Measurements from ENCODE around the gene DUOXA1. TPM values are rescaled to one million over a fixed set of nuclear protein-coding genes. Genes with fewer than 3 reads are reported as not detected.

DUOXA1 gene, protein sequence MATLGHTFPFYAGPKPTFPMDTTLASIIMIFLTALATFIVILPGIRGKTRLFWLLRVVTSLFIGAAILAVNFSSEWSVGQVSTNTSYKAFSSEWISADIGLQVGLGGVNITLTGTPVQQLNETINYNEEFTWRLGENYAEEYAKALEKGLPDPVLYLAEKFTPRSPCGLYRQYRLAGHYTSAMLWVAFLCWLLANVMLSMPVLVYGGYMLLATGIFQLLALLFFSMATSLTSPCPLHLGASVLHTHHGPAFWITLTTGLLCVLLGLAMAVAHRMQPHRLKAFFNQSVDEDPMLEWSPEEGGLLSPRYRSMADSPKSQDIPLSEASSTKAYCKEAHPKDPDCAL
- total RNA-seq (ENCODE audit: unreplicated experiment) = not detected
- long read RNA-seq = 0 reads

- Mint-ChIP-seq H3K4me3 (ENCODE audit: unreplicated experiment) (peak within 1 kb of the TSS; percentile 44), H3K27ac (ENCODE audit: unreplicated experiment) (no peak within 1 kb of the TSS), H3K27me3 (ENCODE audit: unreplicated experiment) (peaks cover 33% of the 10 kb centered on the region), H3K4me1 (ENCODE audit: low read depth, unreplicated experiment) (peaks cover 1% of the 10 kb centered on the region), H3K9me3 (ENCODE audit: unreplicated experiment) (peaks cover 4% of the 10 kb centered on the region), H3K36me3 (ENCODE audit: unreplicated experiment) (no peaks in the 10 kb centered on the region)
- DNase-seq = no peak
- TF ChIP-seq, protein P1, sequence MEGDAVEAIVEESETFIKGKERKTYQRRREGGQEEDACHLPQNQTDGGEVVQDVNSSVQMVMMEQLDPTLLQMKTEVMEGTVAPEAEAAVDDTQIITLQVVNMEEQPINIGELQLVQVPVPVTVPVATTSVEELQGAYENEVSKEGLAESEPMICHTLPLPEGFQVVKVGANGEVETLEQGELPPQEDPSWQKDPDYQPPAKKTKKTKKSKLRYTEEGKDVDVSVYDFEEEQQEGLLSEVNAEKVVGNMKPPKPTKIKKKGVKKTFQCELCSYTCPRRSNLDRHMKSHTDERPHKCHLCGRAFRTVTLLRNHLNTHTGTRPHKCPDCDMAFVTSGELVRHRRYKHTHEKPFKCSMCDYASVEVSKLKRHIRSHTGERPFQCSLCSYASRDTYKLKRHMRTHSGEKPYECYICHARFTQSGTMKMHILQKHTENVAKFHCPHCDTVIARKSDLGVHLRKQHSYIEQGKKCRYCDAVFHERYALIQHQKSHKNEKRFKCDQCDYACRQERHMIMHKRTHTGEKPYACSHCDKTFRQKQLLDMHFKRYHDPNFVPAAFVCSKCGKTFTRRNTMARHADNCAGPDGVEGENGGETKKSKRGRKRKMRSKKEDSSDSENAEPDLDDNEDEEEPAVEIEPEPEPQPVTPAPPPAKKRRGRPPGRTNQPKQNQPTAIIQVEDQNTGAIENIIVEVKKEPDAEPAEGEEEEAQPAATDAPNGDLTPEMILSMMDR (IDR thresholded peaks at IDR 0.05; ENCODE audit: partially characterized antibody, unreplicated experiment) = no peak
Measured at GRCh38 chr15:45129651-45130129, at the start of gene DUOXA1, which contains the start of gene DUOX1. DUOXA1 (minus strand) TSS chr15:45129879; CDS start chr15:45123014, 6,865 bp downstream. DUOX1 (plus strand) TSS chr15:45129994; CDS start chr15:45131967, 1,973 bp downstream.

GRCh38 chr15:45177285-45177684, 47.6 kb upstream of the DUOXA1 start:
- TF ChIP-seq, protein P1 (IDR thresholded peaks at IDR 0.05; ENCODE audit: partially characterized antibody, unreplicated experiment) = no peak
- Mint-ChIP-seq H3K27ac (ENCODE audit: unreplicated experiment) (no peak overlapping the region), H3K27me3 (ENCODE audit: unreplicated experiment) (peaks cover 27% of the 10 kb centered on the region), H3K4me3 (ENCODE audit: unreplicated experiment) (peak overlapping the region; percentile 21), H3K9me3 (ENCODE audit: unreplicated experiment) (peaks cover 30% of the 10 kb centered on the region), H3K4me1 (ENCODE audit: low read depth, unreplicated experiment) (peaks cover 71% of the 10 kb centered on the region), H3K36me3 (ENCODE audit: unreplicated experiment) (peaks cover 34% of the 10 kb centered on the region)
- no peak for DNase-seq

DNA sequence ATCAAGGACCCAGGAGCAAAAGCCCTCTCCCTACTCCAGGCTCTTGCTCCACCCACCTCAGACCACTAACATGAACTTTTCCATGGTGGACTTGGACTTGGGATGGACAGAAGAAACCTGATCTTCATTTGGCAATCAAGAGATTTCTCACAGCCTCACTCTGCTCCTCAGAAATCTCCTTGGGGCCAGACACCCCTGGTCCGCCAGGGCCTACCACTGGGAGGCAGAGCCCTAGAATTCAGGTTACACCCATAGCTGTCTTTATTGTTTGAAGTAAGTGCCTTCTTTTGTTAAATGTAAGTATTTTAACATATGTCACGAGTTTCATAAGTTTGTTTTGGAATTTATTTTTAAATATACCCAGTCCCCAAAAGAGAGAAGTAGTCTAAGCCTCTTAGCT, 44.9 kb upstream of the DUOXA1 start:
- peak; percentile 4 for DNase-seq
- peak overlapping the region; percentile 87 for H3K27ac Mint-ChIP-seq (ENCODE audit: unreplicated experiment)
- TF ChIP-seq, protein P1 (IDR thresholded peaks at IDR 0.05; ENCODE audit: partially characterized antibody, unreplicated experiment) = no peak
- H3K4me3 Mint-ChIP-seq (ENCODE audit: unreplicated experiment) = peak overlapping the region; percentile 59
- H3K36me3 Mint-ChIP-seq (ENCODE audit: unreplicated experiment) = peaks cover 24% of the 10 kb centered on the region
- H3K9me3 Mint-ChIP-seq (ENCODE audit: unreplicated experiment) = peaks cover 29% of the 10 kb centered on the region
- H3K27me3 Mint-ChIP-seq (ENCODE audit: unreplicated experiment) = peaks cover 25% of the 10 kb centered on the region
- peaks cover 75% of the 10 kb centered on the region for H3K4me1 Mint-ChIP-seq (ENCODE audit: low read depth, unreplicated experiment)

GRCh38 chr15:45174069-45174468, 44.4 kb upstream of the DUOXA1 start:
- TF ChIP-seq, protein P1 (IDR thresholded peaks at IDR 0.05; ENCODE audit: partially characterized antibody, unreplicated experiment) = no peak
- Mint-ChIP-seq H3K27me3 (ENCODE audit: unreplicated experiment) (peaks cover 28% of the 10 kb centered on the region), H3K9me3 (ENCODE audit: unreplicated experiment) (peaks cover 31% of the 10 kb centered on the region), H3K4me3 (ENCODE audit: unreplicated experiment) (peak overlapping the region; percentile 49), H3K27ac (ENCODE audit: unreplicated experiment) (peak overlapping the region; percentile 88), H3K4me1 (ENCODE audit: low read depth, unreplicated experiment) (peaks cover 77% of the 10 kb centered on the region), H3K36me3 (ENCODE audit: unreplicated experiment) (peaks cover 24% of the 10 kb centered on the region)
- peak; percentile 27 for DNase-seq

GRCh38 chr15:45171912-45172311, 42.2 kb upstream of the DUOXA1 start:
- Mint-ChIP-seq H3K4me3 (ENCODE audit: unreplicated experiment) (no peak overlapping the region), H3K27ac (ENCODE audit: unreplicated experiment) (peak overlapping the region; percentile 85), H3K36me3 (ENCODE audit: unreplicated experiment) (peaks cover 15% of the 10 kb centered on the region), H3K4me1 (ENCODE audit: low read depth, unreplicated experiment) (peaks cover 76% of the 10 kb centered on the region), H3K27me3 (ENCODE audit: unreplicated experiment) (peaks cover 29% of the 10 kb centered on the region), H3K9me3 (ENCODE audit: unreplicated experiment) (peaks cover 37% of the 10 kb centered on the region)
- TF ChIP-seq, protein P1 (IDR thresholded peaks at IDR 0.05; ENCODE audit: partially characterized antibody, unreplicated experiment) = no peak
- DNase-seq = no peak
